ENCODE results near the gene JAK1. TPM values are rescaled to one million over a fixed set of nuclear protein-coding genes. Genes with fewer than 3 reads are reported as not detected.

JAK1 gene
- total and polyA plus RNA-seq, 2 experiments from 2014 or later, result 90.8 to 124 TPM

GRCh38 chr1:64849942-64850341, 116.4 kb downstream of the JAK1 start:
- no peak for TF ChIP-seq EZH2 (IDR thresholded peaks at IDR 0.05; ENCODE audit: insufficient read depth, poor library complexity, severe bottlenecking)
- no peak for TF ChIP-seq EZH2phosphoT487 (IDR thresholded peaks at IDR 0.05; ENCODE audit: insufficient read depth, low read depth)
- Histone ChIP-seq H3K36me3 (ENCODE audit: low read depth) (peaks cover 28% of the 10 kb centered on the region; the same call in 1 of the 2 replicates), H3K9me3 (ENCODE audit: low read depth) (no peaks in the 10 kb centered on the region), H3K79me2 (ENCODE audit: insufficient read depth) (no peaks in the 10 kb centered on the region), H3K27ac (no peak overlapping the region), H2AFZ (no peak overlapping the region), H4K20me1 (ENCODE audit: insufficient read depth) (no peaks in the 10 kb centered on the region), H3K9me2 (ENCODE audit: insufficient read depth) (no peaks in the 10 kb centered on the region), H3K27me3 (replicated peaks; ENCODE audit: insufficient read depth) (no peaks in the 10 kb centered on the region), H3K9ac (no peak overlapping the region), H3K4me1 (ENCODE audit: insufficient read depth) (no peaks in the 10 kb centered on the region), H3F3A (ENCODE audit: insufficient read depth) (no peaks in the 10 kb centered on the region), H3K4me3 (no peak overlapping the region), H3K4me2 (ENCODE audit: unreplicated experiment) (no peak overlapping the region)
- in situ Hi-C loops (cut with MboI), result no loop called here
- DNase-seq, result no peak
- 92 to 96% methylated on average over 11 of the region's 11 CpGs for WGBS, 2 experiments (ENCODE audit: low coverage in 1 of 2, low lambda C conversion rate in 2 of 2, missing lambda C conversion rate in 2 of 2)

- Histone ChIP-seq H3K4me3 (no peak overlapping the region), H3K4me1 (ENCODE audit: insufficient read depth) (no peaks in the 10 kb centered on the region), H3F3A (ENCODE audit: insufficient read depth) (no peaks in the 10 kb centered on the region), H3K36me3 (ENCODE audit: low read depth) (peaks cover 26% of the 10 kb centered on the region; the same call in 1 of the 2 replicates), H3K9me3 (ENCODE audit: low read depth) (no peaks in the 10 kb centered on the region), H3K27ac (no peak overlapping the region), H3K79me2 (ENCODE audit: insufficient read depth) (no peaks in the 10 kb centered on the region), H3K9me2 (ENCODE audit: insufficient read depth) (no peaks in the 10 kb centered on the region), H4K20me1 (ENCODE audit: insufficient read depth) (no peaks in the 10 kb centered on the region), H3K27me3 (replicated peaks; ENCODE audit: insufficient read depth) (no peaks in the 10 kb centered on the region), H3K9ac (no peak overlapping the region), H2AFZ (no peak overlapping the region), H3K4me2 (ENCODE audit: unreplicated experiment) (no peak overlapping the region)
- TF ChIP-seq EZH2 (IDR thresholded peaks at IDR 0.05; ENCODE audit: insufficient read depth, poor library complexity, severe bottlenecking), result no peak
- no peak for TF ChIP-seq EZH2phosphoT487 (IDR thresholded peaks at IDR 0.05; ENCODE audit: insufficient read depth, low read depth)
- 64 to 66% methylated on average over 4 of the region's 4 CpGs for WGBS, 2 experiments (ENCODE audit: low coverage in 1 of 2, low lambda C conversion rate in 2 of 2, missing lambda C conversion rate in 2 of 2)
- DNase-seq, result no peak
- in situ Hi-C loops (cut with MboI), result no loop called here
Measured at GRCh38 chr1:64848803-64849202, 117.5 kb downstream of the JAK1 start.

- no peak overlapping the region for H3K4me2 ChIP-seq (ENCODE audit: unreplicated experiment)
- H4K20me1 ChIP-seq (ENCODE audit: insufficient read depth), result no peaks in the 10 kb centered on the region
- H3K9me3 ChIP-seq (ENCODE audit: low read depth), result no peaks in the 10 kb centered on the region
- H3K4me3 ChIP-seq, result no peak overlapping the region
- in situ Hi-C loops (cut with MboI), result no loop called here
- H3K36me3 ChIP-seq (ENCODE audit: low read depth), result peaks cover 28% of the 10 kb centered on the region; the same call in 1 of the 2 replicates
- H3K79me2 ChIP-seq (ENCODE audit: insufficient read depth), result no peaks in the 10 kb centered on the region
- no peak overlapping the region for H3K9ac ChIP-seq
- H3K27me3 ChIP-seq (replicated peaks; ENCODE audit: insufficient read depth), result no peaks in the 10 kb centered on the region
- H3K27ac ChIP-seq, result no peak overlapping the region
- no peaks in the 10 kb centered on the region for H3F3A ChIP-seq (ENCODE audit: insufficient read depth)
- no peak for DNase-seq
- no peaks in the 10 kb centered on the region for H3K4me1 ChIP-seq (ENCODE audit: insufficient read depth)
- no peak overlapping the region for H2AFZ ChIP-seq
- no peaks in the 10 kb centered on the region for H3K9me2 ChIP-seq (ENCODE audit: insufficient read depth)
- TF ChIP-seq EZH2 (IDR thresholded peaks at IDR 0.05; ENCODE audit: insufficient read depth, poor library complexity, severe bottlenecking) (no peak), EZH2phosphoT487 (IDR thresholded peaks at IDR 0.05; ENCODE audit: insufficient read depth, low read depth) (no peak)
- WGBS, 2 experiments (ENCODE audit: low coverage in 1 of 2, low lambda C conversion rate in 2 of 2, missing lambda C conversion rate in 2 of 2), result 97 to 98% methylated on average over 3 of the region's 3 CpGs
Measured at GRCh38 chr1:64848136-64848535, 118.2 kb downstream of the JAK1 start.

GRCh38 chr1:64847666-64848065, 118.7 kb downstream of the JAK1 start:
- Histone ChIP-seq H3K36me3 (ENCODE audit: low read depth) (peaks cover 31% of the 10 kb centered on the region; the same call in 1 of the 2 replicates), H3K79me2 (ENCODE audit: insufficient read depth) (no peaks in the 10 kb centered on the region), H3K9me2 (ENCODE audit: insufficient read depth) (no peaks in the 10 kb centered on the region), H3K4me2 (ENCODE audit: unreplicated experiment) (no peak overlapping the region), H4K20me1 (ENCODE audit: insufficient read depth) (no peaks in the 10 kb centered on the region), H3K4me3 (no peak overlapping the region), H3K9ac (no peak overlapping the region), H2AFZ (no peak overlapping the region), H3K27ac (no peak overlapping the region), H3K4me1 (ENCODE audit: insufficient read depth) (no peaks in the 10 kb centered on the region), H3K27me3 (replicated peaks; ENCODE audit: insufficient read depth) (no peaks in the 10 kb centered on the region), H3K9me3 (ENCODE audit: low read depth) (no peaks in the 10 kb centered on the region), H3F3A (ENCODE audit: insufficient read depth) (no peaks in the 10 kb centered on the region)
- in situ Hi-C loops (cut with MboI), result no loop called here
- DNase-seq, result no peak
- TF ChIP-seq EZH2 (IDR thresholded peaks at IDR 0.05; ENCODE audit: insufficient read depth, poor library complexity, severe bottlenecking) (no peak), EZH2phosphoT487 (IDR thresholded peaks at IDR 0.05; ENCODE audit: insufficient read depth, low read depth) (no peak)
- 89 to 91% methylated on average over 4 of the region's 4 CpGs for WGBS, 2 experiments (ENCODE audit: low coverage in 1 of 2, low lambda C conversion rate in 2 of 2, missing lambda C conversion rate in 2 of 2)

Data from GM23248 (cell line).